AG09309 (cell line): ENCODE data around the gene CAPN5.

Source experiments
- DNase-seq: peaks from one replicate; pipeline ENCODE4 v3.0.0-alpha.2; 2010; ENCODE audit warnings: low read depth
- H3K4me3 ChIP-seq: 2 replicates; pipeline ENCODE4 v1.5.1; 2011; ENCODE audit warnings: mild to moderate bottlenecking, low read depth, low read length, moderate library complexity; ENCODE audit not compliant: control insufficient read depth
- CTCF ChIP-seq: IDR thresholded peaks from 2 replicates; pipeline ENCODE4 v1.5.1; 2011; ENCODE audit warnings: mild to moderate bottlenecking, low read depth, low read length, inconsistent platforms; ENCODE audit not compliant: insufficient read depth, control insufficient read depth; ENCODE audit errors: missing control alignments

CAPN5 gene

GRCh38 chr11:77135069-77135468 lies 68.3 kb downstream of the CAPN5 start:
- no peak for DNase-seq
- no peak for TF ChIP-seq CTCF
- H3K4me3 ChIP-seq = no peak overlapping the region

GRCh38 chr11:77136074-77136473 lies 69.3 kb downstream of the CAPN5 start:
- no peak for TF ChIP-seq CTCF
- no peak overlapping the region for H3K4me3 ChIP-seq
- no peak for DNase-seq

GRCh38 chr11:77136784-77137420 lies 70.1 kb downstream of the CAPN5 start:
- H3K4me3 ChIP-seq = no peak overlapping the region
- TF ChIP-seq CTCF = no peak
- no peak for DNase-seq

GRCh38 chr11:77137421-77137820 lies 70.7 kb downstream of the CAPN5 start:
- no peak overlapping the region for H3K4me3 ChIP-seq
- TF ChIP-seq CTCF = no peak
- no peak for DNase-seq

GRCh38 chr11:77138106-77138649 lies 71.4 kb downstream of the CAPN5 start:
- TF ChIP-seq CTCF = no peak
- no peak overlapping the region for H3K4me3 ChIP-seq

GRCh38 chr11:77139201-77139600 lies 72.4 kb downstream of the CAPN5 start:
- TF ChIP-seq CTCF = no peak
- no peak for DNase-seq
- no peak overlapping the region for H3K4me3 ChIP-seq

More at GRCh38 chr11:77138106-77138649, 71.4 kb downstream of the CAPN5 start:
- DNase-seq = no peak
